Measurements from ENCODE around the gene AFAP1L1.

DNA sequence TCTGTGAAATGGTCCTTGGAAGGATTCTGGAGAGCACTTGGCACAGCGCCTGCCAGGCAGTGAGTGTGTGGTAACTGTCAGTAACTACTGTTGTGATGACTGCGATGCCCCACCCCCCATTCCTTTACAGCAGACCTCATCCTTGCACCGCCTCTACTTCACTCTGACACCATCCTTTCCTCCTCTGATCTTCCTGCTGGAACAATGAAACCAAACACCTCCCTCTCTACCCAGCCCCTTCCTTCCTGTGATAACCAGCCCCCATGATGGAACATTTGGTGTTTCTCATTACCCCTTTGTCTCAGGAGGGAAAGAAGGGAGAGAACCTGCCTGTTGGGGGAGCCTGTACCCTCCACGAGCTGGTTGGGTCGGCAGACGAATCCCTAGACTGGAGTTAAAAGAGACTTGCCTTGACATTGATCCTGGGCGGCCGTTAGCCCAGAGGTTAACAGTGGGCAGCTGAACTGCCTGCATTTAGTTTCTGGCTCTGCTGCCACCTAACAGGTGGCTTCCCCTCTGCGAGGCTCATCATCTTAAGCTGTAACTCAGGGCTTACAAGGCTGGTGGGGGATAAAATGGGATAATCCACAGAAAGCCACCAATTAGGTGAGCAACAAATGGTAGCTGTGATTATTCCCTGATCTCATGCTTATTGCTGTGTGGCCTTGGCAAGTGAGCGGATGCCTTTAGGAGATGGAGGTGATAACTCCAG, 39.4 kb downstream of the AFAP1L1 start:
- TF ChIP-seq EZH2phosphoT487 (IDR thresholded peaks at IDR 0.05; ENCODE audit: low read length), result no peak
- TF ChIP-seq, protein P1, sequence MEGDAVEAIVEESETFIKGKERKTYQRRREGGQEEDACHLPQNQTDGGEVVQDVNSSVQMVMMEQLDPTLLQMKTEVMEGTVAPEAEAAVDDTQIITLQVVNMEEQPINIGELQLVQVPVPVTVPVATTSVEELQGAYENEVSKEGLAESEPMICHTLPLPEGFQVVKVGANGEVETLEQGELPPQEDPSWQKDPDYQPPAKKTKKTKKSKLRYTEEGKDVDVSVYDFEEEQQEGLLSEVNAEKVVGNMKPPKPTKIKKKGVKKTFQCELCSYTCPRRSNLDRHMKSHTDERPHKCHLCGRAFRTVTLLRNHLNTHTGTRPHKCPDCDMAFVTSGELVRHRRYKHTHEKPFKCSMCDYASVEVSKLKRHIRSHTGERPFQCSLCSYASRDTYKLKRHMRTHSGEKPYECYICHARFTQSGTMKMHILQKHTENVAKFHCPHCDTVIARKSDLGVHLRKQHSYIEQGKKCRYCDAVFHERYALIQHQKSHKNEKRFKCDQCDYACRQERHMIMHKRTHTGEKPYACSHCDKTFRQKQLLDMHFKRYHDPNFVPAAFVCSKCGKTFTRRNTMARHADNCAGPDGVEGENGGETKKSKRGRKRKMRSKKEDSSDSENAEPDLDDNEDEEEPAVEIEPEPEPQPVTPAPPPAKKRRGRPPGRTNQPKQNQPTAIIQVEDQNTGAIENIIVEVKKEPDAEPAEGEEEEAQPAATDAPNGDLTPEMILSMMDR (IDR thresholded peaks at IDR 0.05; ENCODE audit: low read length), result no peak
